ENCODE data around the gene PHF10.

GRCh38 chr6:169665289-169665688 lies 59.0 kb downstream of the PHF10 start:
- no peak for TF ChIP-seq CTCF (IDR thresholded peaks at IDR 0.05)
- TF ChIP-seq POLR2A (IDR thresholded peaks at IDR 0.05) = no peak

All from breast epithelium (tissue), 3 donors.